ENCODE measurements around the gene CYB5RL.

GRCh38 chr1:54152696-54153095 is 47.1 kb downstream of the CYB5RL start, which contains the start of gene CDCP2:
- TF ChIP-seq CTCF (IDR thresholded peaks at IDR 0.05; ENCODE audit: insufficient read depth, low read depth, low read length) (no peak), EZH2 (IDR thresholded peaks at IDR 0.05; ENCODE audit: insufficient read depth, low read length) (no peak)

All from astrocyte (in vitro differentiated cells and primary cell).